Stimulated activated CD4-positive, alpha-beta T cell treated with anti-CD3 and anti-CD28 coated beads, Interleukin-15, amount 100 ng/mL, for 1 hour (primary cell): Measurements from ENCODE around the gene EGFR.

Experiments used
- DNase-seq, 2 donors: peaks; one replicate each; pipeline ENCODE4 v3.0.0-alpha.2; 2020; ENCODE audit warnings: low read depth in 1 of 2, low spot score in 1 of 2

EGFR gene

GRCh38 chr7:55121249-55121648 is 102.4 kb downstream of the EGFR start:
- DNase-seq = no peak

GRCh38 chr7:55122263-55122662 is 103.4 kb downstream of the EGFR start:
- no peak for DNase-seq

GRCh38 chr7:55124989-55125875 is 106.4 kb downstream of the EGFR start:
- no peak for DNase-seq

- no peak for DNase-seq
These were observed 108.3 kb downstream of the EGFR start for GRCh38 chr7:55127135-55127551.

- DNase-seq = no peak
These were observed 108.8 kb downstream of the EGFR start for GRCh38 chr7:55127622-55128081.

GRCh38 chr7:55128693-55129394 is 110.0 kb downstream of the EGFR start:
- DNase-seq = no peak

GRCh38 chr7:55129541-55130394 is 111.0 kb downstream of the EGFR start:
- no peak for DNase-seq

- DNase-seq = no peak
These were observed 111.8 kb downstream of the EGFR start for GRCh38 chr7:55130395-55131141.

- no peak for DNase-seq
These were observed 112.5 kb downstream of the EGFR start for GRCh38 chr7:55131142-55131929.

- no peak for DNase-seq
These were observed 113.7 kb downstream of the EGFR start for GRCh38 chr7:55132550-55132889.

GRCh38 chr7:55132890-55133551 is 114.2 kb downstream of the EGFR start:
- no peak for DNase-seq

- DNase-seq = no peak
These were observed 115.0 kb downstream of the EGFR start for GRCh38 chr7:55133630-55134358.

GRCh38 chr7:55134359-55134725 is 115.5 kb downstream of the EGFR start:
- no peak for DNase-seq

- DNase-seq = no peak
These were observed 116.0 kb downstream of the EGFR start for GRCh38 chr7:55134786-55135185.

- no peak for DNase-seq
These were observed 116.6 kb downstream of the EGFR start for GRCh38 chr7:55135462-55135861.

- no peak for DNase-seq
These were observed 119.8 kb downstream of the EGFR start for GRCh38 chr7:55138663-55139062.

GRCh38 chr7:55140221-55140940 is 121.6 kb downstream of the EGFR start:
- DNase-seq = no peak

- no peak for DNase-seq
These were observed 122.1 kb downstream of the EGFR start for GRCh38 chr7:55140941-55141278.
